Measurements from ENCODE around the gene FRY.

FRY gene

DNA sequence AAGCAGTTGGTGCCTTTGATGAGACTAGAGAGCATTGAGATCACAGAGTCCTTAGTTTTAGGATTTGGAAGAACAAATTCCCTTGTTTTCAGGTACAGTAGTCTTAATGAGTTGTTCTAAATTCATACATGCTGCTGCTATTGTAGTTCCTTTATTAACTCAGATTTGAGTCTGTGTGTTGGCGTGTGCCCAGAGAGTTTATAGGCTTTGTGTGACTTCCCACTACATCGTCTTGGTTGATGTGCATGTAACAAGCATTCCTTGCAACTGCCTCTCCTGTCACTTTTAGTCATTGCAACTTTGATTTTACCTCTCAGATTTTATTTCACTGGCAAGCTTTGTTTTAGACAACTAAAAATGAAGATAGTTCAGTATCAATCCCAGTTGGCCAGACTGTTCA, 148.1 kb downstream of the FRY start:
- no peak for DNase-seq

DNA sequence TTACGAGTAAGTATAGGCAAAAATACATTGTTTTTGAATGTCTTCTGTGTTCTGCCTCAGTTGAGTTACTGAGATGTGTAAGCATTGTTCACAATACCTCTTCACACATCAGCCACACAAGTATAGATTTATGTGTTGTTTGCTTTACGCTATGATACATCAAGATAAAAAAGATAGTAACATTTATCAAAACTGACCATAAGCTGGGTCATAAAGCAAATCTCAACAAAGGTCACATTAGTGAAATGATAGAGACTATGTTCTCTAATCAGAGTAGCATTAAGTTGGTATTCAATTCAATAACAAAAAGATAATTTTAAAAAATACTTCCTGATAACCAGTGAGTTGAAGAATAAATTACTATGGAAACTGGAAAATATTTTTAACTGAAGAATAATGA, 156.1 kb downstream of the FRY start:
- no peak for DNase-seq

DNA sequence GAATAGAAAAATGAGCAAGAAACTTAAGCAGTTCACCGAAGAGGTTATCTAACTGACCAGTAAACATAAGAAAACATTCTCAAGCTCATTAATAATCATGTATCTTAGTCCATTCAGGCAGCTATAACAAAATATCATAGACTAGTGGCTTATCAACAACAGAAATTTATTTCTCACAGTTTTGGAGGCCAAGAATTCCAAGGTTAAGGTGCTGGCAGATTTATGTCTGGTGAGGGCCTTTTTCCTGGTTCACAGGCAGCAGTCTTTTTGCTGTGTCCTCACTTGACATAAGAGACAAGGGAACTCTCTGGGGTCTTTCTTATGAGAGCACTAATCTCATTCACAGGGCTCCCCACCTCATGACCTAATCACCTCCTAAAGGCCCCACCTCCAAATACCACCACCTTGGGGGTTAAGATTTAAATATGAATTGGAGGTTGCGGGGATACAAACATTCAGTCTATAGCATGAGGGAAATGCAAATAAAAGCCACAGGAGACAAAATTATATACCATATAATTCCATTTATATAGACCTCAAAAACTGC, 160.0 kb downstream of the FRY start:
- no peak for DNase-seq

DNA sequence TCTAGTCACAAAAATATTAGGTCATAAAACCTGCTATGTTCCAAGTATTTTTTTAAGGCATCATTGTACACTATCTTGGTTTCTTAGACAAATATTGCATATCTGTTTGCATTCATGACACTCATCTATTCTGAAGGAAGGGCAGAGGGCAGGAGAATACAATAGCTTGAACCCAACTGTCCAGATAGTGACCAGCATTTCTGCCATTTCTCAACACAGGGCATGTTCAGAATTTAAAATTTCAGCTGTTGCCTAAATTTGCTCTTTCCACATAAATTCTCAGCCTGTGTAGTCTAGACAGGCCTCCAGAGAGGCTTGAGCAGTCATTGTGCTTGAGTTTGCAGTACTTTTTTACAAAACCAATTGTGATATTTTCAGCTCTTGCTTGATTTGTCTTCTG, 164.1 kb downstream of the FRY start:
- DNase-seq = no peak

DNA sequence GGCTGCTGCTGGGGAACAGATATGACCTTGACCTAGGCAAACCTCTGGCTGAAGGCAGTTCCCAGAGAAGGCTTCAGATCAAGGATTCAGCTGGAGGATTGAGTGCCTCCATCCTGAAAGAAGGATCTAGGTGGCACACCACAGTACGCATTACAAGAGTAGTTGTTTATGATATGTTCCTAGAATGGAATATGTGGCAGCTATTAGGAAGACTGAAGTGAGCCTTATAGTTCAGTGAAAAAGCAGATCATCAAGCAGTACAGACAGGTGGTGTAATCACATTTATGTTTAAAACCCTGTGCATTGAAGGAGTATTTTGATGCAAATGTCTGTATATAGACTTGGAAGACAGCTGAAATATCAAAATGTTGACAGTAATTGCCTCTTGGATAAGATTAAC, 167.6 kb downstream of the FRY start:
- DNase-seq = no peak

DNA sequence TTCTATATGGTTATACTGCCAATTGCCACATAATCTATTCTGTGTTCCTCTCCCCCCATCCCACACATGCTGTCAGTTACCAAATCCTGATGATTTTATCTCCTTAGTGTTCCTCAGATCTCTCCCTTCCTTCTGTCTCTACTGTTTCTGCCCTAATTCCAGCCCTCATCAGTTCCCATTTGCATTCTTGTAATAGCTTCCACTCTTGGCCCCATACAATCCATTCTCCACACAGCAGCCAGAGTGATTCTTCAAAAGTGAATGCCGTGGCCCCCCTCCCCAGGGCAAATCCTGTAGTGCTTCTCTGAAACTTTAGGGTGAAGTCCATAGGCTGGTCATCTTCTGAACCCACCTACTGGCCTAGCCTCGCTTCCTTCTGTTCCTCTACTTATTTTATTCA, 169.2 kb downstream of the FRY start:
- no peak for DNase-seq

DNA sequence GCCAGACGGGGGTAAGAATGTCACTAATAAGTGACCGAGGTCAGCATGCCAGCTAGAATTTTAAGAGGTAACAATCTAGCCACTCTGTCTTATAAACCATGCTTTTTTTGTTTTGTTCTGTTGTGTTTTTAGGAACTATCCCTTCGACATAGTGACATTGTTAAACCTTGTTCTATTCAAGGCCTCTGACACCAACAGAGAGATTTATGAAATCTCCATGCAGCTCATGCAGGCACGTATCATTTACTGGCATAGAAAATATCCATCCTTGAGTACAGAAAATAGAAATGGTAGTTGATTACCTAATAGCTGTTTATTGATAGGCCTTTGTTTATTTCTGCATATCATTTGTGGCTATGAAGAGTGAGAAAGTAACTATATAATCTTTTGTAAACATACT, 170.2 kb downstream of the FRY start:
- no peak for DNase-seq

DNA sequence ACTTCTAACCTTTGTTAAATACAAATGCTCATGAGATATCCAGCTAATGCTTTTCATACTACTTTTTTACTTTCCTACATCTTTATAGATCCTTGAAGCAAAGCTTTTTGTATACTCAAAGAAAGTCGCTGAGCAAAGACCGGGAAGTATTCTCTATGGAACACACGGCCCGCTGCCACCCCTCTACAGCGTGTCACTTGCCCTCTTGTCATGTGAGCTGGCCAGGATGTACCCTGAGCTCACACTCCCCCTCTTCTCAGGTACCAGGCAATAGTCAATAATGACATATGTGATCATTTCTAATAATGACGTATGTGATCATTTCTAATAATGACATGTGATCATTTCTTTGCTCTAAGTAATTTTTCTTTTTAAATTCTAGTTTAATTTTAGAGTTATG, 170.7 kb downstream of the FRY start:
- no peak for DNase-seq

DNA sequence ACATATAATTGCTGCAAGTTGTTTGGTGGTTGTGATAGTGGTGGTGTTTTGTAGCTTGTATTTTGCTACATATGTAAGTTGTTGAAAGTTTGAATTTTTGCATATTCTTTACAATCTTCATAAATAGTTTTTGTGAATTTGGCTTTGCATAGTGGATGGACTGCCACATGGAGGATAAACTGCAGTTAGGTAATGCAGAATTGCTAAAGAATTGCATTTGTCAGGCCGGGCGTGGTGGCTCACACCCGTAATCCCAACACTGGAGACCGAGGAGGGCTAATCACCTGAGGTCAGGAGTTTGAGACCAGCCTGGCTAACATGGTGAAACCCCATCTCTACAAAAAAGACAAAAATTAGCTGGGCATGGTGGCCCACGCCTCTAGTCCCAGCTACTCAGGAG, 171.6 kb downstream of the FRY start:
- no peak for DNase-seq

DNA sequence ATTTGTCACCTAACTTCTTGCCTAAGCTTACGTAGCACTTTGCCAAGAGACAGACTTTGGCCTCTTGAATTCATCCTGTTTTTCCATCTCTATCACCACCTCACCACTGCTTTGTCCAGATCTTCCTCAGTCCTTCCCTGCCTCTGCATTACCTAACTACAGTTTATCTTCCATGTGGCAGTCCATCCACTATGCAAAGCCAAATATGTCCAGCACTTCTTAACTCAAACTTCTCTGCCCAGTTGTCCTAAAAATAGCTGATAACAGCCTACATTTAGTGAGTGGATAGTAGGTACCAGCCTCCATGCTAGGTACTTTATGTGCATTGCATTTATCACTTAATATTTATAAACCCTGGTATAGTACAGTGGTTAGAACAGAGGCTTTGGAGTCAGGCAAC, 172.2 kb downstream of the FRY start:
- DNase-seq = no peak

DNA sequence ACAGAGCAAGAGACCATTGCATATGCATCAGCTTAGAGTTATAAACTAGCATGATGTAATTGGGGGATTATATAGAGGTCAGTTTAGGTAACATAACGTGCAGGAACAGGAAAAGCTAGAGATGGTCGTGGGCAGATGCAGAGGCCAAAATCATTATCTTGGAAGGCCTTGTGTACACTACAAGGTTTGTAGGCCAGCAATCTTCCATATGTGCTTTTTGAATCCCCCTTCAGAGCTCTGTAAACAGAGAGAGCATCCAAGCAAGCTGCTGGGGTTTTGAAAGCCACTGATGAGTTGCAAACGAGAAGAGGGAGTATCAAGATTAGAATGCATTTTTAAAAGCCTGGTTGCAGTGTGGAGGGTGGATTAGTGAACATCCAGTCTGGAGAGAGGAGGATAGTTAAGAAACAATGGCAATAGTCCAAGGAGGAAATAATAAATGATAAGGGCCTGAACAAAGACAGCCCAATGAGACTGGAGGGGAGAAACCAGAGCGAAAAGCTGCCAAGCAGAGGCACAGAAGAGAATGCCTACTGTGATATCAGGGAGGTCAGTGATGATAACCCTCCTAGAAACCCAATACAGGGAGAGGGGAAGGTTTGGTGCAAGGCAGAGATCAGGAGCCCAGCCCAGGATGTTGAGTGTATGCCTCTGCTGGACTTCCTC, 174.0 kb downstream of the FRY start:
- no peak for DNase-seq

DNA sequence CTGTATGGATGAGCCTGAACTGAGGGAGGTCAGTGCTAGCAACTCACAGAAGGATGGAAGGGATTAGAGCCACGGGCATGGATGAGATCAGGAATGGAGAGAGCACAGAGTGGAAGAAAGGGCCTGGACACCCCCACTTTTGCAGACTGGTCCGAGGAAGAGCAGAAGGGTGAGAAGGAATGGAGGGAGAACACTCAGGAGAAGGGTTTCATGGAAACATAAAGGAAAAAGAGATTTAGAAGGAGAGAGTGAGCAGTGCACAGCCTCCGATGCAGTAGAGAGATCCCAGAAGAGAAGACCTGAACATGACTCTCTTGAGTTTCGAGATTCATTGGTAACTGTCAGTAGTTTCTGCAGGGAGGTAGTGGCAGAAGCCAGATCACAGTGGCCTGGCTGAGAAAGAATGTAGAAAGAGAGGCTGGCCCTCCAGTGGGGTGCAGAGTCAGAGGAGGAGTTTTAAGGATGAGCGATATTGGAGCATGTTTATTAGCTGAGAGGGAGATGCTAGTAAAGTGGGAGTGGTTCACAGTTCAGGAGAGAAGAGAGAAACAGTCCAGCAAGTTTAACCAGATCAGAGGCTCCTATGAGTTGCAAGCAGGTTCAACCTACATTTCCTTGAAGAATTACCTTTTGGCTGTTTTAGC, 174.6 kb downstream of the FRY start:
- no peak for DNase-seq

DNA sequence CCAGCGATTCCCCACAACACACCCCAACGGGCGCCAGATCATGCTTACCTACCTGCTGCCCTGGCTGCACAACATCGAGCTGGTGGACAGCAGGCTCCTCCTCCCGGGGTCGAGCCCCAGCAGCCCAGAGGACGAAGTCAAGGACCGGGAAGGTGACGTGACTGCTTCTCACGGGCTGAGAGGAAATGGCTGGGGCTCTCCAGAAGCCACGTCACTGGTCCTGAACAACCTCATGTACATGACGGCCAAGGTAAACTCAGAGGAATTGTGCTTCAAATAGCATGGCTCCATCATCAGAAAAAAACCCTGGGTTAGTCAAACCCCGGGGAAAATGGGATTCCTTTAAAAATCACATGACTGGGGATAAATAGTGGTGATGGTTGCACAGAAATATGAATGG, 177.3 kb downstream of the FRY start:
- DNase-seq = no peak

DNA sequence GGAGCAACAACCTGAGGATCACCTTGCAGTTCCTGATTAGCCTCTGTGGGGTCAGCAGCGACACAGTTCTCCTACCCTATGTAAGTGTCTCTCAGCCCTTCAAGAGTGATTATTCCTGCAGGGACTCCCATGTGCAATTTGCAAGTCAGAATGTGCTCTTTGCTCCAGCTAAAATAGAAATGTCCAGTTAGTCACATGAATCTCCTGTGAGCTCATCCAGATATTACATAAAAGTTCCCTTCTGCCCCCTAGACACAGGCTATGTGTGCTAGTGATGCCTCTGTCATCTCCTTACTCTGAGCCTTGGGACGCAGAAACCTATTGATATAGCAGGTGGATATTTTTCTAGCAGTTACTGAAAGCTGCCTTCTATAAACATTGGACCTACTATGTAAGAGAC, 178.1 kb downstream of the FRY start:
- DNase-seq = no peak

DNA sequence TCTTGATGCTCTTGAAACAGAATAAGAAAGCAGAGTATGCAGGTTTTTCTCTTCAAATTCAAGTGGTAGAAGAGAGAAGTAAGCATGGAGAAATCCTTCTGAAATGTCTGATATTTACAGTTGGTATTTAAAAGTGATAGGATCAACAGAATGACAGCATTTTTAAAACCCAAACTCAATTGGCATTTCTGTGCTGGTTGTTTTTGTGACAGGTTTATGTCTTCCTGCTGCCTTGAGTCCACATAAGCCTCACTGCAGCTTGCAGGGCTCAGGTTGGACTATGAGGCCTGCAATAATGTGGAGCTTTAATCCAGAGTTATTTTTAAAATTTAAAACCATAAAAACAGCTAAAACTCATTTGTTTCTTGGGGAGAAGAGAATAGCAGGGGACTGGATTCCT, 178.5 kb downstream of the FRY start:
- DNase-seq = no peak

DNA sequence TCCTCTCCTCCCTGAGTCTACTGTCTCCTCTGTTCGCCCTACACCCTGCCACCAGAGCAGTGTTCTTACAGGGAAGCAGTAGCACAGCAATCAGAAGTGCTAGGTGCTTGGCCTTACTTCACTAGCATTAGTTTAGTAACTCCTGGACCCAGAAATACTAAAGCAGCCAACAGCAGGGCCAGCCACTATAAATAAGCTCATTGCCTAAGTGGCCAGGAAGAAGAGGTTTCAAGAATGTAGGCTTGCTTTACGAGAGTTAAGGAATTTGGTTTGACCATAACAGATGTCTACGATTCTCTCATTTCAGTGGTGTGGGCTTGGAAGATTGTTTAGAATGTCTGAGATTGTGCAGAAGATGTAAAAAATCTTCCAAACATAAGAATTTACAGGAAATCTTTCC, 180.2 kb downstream of the FRY start:
- no peak for DNase-seq

DNA sequence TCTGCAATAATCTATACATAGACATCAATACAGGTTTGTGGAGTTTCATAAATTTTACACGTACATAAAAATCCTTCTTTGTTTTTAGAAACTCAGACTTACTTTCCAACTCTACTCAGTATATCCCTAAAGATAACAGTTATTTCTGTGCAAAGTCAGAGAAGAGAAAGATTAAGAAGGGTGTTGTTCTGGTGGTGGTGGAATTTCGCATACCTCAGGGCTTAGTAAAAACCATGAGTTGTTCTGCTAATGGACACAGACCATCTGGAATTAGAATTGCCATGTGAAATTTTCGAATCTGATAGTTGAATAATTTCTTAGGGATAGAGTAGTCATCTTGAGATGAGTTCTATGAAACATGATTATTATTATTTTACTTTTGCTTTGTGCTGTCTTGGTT, 180.8 kb downstream of the FRY start:
- no peak for DNase-seq

DNA sequence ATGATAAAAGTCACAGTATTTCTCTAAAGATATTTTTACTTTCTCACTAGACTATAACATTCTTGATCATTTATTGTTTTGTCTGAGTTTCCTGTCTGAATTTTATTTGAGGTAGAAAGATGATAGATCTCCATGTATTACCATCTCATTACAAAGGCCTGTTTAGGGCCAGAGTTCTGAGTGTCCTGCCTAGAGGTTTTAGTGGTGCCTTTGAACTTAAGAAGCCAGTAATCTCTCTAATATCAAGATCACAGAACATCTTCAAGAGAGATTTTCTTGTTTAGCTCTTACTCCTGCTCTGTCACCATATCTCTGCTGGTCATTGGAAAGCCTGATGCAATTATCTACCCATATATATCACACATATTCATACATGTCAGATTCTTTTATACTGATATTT, 182.1 kb downstream of the FRY start:
- DNase-seq = no peak

DNA sequence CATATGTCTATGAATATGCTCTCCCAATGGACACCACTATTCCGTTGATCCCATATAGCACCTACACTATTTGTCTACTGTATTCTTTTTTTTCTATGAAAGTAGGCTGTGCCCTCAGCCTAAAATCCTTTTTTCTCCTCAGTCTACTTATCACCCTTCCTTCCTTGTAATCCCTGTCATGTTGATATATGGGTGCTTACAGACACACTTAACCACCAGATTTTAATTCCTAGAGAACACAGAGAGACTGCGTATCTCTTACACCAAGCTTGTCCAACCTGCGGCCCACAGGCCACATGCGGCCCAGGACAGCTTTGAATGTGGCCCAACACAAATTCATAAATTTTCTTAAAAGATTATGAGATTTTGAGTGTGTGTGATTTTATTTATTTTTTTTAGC, 182.5 kb downstream of the FRY start:
- DNase-seq = no peak

DNA sequence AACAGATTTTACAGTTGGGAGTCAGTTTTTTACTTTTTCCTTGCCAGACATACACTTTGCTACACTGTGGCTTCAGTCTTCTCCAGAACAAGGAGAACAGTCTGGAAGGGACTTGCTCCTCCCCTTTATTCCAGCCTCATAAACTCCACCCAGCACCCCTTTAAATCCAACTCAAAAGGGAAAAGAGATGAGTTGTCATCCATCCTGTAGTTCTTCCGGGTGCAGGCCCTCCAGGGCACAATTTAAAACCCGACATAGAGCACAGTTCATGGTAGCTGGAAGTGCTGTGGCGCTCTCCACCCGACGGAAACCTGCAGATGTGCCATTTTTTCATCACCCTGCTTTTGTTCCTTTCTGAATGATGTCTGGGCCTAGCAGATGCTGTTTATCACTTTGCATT, 184.7 kb downstream of the FRY start:
- DNase-seq = no peak

DNA sequence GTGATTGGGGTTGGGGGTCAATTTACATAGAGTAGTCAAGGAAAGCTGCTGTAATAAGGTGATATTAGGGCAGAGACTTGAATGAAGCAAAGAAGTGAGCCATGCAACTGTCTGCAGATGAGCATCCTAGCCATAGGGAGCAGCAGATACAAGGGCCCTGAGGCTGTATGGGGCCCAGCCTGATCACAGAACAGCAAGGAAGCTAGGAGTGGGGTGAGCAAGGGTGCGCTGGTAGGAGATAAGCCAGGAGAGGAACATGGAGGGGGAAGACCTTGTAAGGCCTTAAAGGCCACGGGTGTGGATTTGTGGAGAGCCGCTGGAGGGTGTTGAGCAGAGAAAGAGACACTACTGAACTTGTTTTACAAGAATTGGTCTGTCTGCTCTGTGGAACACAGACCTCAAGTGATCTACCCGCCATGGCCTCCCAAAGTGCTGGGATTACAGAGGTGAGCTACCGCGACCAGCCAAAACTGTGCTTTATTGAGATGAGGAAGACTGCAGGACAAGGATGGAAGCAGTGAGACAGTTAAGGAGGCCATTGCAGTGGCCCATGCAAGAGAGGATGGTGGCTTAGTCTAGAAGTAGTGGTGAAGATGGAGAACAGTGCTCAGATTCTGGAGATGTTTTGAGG, 190.6 kb downstream of the FRY start:
- no peak for DNase-seq

DNA sequence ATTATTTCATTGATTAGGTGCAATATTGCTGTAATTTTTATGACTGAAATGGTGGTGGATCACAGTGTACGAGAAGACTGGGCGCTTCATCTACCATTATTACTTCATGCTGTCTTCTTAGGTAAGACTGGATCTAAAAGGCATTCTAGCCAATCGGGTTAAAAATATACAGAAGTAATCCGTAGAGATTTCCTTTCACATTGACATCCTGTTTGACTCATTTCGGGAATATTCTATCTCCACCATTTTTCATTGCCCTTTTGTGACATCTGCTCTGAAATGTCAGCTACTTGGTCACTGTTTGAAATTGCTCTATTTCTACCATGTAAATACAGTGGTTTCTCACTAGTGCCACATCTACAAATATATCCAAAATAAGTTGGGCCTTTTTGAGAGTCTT, 193.3 kb downstream of the FRY start:
- DNase-seq = no peak

DNA sequence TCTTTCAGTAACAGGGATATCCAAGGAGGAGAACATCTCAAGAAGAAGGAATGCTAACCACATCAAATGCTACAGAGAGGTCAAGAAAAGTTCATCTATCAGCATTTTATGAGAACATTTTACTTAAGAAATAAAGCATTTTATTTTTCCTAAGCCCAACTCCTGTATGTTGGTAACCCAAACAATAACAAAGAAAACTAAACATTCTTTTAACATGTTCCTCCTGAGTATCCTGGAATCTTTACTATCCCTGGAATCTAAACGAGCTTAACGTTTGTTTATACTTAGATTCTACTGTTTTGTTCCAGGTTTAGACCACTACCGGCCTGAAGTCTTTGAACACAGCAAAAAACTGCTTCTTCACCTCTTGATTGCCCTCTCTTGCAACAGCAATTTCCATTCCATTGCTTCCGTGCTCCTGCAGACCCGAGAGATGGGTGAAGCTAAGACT, 193.9 kb downstream of the FRY start:
- no peak for DNase-seq

DNA sequence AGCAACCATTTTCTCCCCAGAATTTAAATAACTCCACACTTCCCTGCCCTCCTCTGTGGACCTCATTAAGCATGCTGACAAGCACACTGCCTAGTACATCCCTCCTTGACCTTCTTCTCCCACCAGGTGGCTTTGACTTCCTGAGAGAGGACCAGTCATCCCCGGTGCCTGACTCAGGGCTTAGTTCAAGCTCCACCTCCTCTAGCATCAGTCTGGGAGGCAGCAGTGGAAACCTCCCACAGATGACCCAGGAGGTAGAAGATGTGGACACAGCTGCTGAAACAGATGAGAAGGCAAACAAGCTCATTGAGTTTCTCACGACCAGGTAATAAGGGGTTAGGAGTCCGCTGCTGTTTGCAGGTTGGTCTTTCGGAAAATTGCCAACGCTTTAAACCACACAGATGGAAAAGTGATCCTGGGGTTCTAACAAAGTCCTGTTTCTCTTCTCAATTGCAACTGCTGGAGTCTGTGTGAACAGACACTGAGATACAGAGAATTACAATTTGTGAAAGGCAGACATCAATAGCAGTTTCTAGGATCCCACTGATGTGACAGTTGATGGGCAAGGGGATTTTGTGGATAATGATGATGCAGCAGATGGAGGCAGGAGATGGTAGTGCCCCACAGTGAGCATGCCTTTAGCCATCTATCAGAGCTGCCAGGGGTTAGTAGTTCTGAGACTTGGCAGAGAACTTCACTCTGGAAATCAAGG, 196.9 kb downstream of the FRY start:
- no peak for DNase-seq
